ENCODE data around the gene TMEM80. TPM values are rescaled to one million over a fixed set of nuclear protein-coding genes. Genes with fewer than 3 reads are reported as not detected.
"Not testable (repeated sequence)": the region's sequence is repeated elsewhere in the genome, so short reads cannot be mapped to it uniquely, and the experiment has no call there.

The TMEM80 gene
- total RNA-seq, 1 donor from 2014 or later = 11.4 TPM

DNA sequence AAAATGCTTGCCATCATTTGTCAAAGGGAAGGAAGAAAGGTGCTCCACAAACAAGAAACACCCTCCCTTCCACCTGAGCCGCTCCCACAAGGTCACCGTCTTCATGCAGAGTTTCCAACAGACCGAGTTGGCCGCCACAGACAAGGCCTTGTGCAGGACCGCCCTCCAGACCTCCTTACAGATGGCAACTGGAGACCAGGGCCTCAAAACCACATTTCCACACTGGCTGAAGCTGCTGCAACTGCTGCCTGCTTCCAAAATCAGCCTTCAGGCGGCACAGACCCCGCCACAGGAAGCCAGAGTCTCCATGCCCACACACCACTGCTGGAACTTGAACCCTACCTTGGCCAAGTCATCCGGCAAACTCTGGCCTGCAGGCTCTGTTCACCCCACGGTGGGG, 6.9 kb upstream of the TMEM80 start:
- H3K4me3 Mint-ChIP-seq (ENCODE audit: low read depth) = no peak overlapping the region
- peaks cover 30% of the 10 kb centered on the region for H3K4me1 Mint-ChIP-seq (ENCODE audit: low read depth)
- no peak overlapping the region for H3K27ac Mint-ChIP-seq
- peaks cover 67% of the 10 kb centered on the region for H3K36me3 Mint-ChIP-seq (ENCODE audit: low read depth)
- H3K9me3 Mint-ChIP-seq = no peaks in the 10 kb centered on the region
- no peaks in the 10 kb centered on the region for H3K27me3 Mint-ChIP-seq (ENCODE audit: low read depth)
- intact Hi-C loops (cut with micrococcal nuclease) = no loop called here
- no peak for DNase-seq (ENCODE audit: low spot score)

DNA sequence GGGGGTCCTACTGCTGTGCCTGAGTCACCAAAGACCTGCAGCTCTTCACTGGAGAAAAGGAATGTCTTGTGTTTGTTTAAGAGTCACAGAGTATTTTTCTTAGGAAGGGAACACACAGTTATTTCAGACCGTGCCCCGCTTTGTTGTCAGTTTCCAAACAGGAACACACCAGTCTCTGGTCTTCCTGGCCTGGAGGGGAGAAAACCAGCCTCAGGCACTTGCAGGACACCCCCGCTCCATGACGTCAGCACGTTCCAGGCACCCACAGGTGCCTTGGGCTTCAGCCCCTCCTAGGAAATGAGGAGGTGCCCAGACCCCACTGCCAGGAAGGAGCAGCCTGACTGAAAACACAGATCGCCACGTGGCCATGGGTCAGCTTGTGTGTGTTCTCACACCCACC, 6.0 kb upstream of the TMEM80 start:
- no peak for DNase-seq (ENCODE audit: low spot score)
- no peak overlapping the region for H3K4me3 Mint-ChIP-seq (ENCODE audit: low read depth)
- H3K4me1 Mint-ChIP-seq (ENCODE audit: low read depth) = peaks cover 30% of the 10 kb centered on the region
- intact Hi-C loops (cut with micrococcal nuclease) = no loop called here
- H3K9me3 Mint-ChIP-seq = no peaks in the 10 kb centered on the region
- no peak overlapping the region for H3K27ac Mint-ChIP-seq
- no peaks in the 10 kb centered on the region for H3K27me3 Mint-ChIP-seq (ENCODE audit: low read depth)
- peaks cover 58% of the 10 kb centered on the region for H3K36me3 Mint-ChIP-seq (ENCODE audit: low read depth)

DNA sequence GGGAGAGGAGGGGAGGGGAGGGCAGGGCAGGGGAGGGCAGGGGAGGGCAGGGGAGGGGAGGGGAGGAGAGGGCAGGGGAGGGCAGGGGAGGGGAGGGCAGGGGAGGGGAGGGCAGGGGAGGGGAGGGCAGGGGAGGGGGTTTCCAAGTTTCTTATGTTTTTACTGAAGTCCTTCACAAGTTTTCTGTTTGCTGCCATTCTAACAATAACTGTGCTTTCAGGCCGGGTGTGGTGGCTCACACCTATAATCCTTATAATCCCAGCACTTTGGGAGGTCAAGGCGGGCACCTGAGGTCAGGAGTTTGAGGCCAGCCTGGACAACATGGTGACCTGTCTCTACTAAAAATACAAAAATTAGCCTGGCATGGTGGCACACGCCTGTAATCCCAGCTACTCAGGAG, 5.4 kb upstream of the TMEM80 start:
- Mint-ChIP-seq H3K36me3 (ENCODE audit: low read depth) (peaks cover 56% of the 10 kb centered on the region), H3K4me1 (ENCODE audit: low read depth) (peaks cover 30% of the 10 kb centered on the region)
- H3K27me3 Mint-ChIP-seq (ENCODE audit: low read depth); DNase-seq (ENCODE audit: low spot score); intact Hi-C loops (cut with micrococcal nuclease); H3K27ac Mint-ChIP-seq; H3K9me3 Mint-ChIP-seq; H3K4me3 Mint-ChIP-seq (ENCODE audit: low read depth): not testable (repeated sequence)

DNA sequence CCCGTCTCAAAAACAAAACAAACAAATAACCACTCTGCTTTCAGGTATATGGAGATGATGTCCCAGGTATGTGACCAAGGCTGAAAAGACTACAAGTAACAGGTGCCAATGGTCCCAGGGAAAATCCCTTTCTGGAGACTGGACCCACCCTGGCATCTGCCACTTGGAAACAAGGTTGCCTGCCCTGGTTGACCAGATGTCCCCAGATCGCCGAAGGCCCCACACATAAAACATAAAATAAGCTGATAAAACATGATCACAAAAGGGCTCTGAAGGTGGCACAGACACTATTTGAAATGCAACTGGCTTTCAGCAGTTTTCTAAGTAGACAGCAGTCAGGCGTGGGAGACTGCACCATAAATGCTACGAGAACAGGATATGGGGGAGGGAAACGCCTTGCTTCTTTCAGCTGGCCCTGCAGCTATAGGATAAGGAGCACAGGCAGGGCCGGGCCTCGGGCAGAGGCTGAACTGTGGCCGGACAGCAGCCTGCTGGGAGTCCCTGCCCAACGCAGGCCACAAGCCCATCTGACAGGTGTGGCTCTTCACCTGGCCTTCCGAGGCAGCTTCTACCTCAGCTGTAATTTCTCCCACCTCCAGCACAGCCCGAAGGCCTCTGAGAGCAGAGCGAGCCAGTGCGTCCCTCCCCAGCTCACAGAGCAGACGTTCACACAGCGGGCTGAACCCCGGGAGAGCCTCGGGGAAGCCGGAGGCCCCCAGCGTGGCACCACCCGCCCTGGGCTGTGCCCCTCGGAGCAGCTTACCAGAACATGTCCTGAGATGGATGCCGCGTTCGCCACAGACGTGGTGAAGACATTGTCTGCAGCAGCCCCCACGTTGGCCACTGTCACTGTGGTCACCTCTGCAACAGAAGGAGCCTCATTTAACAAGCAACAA, 4.6 kb upstream of the TMEM80 start:
- Mint-ChIP-seq H3K36me3 (ENCODE audit: low read depth) (peaks cover 52% of the 10 kb centered on the region), H3K4me3 (ENCODE audit: low read depth) (no peak overlapping the region)
- intact Hi-C loops (cut with micrococcal nuclease) = no loop called here

GRCh38 chr11:691710-692590, 3.7 kb upstream of the TMEM80 start:
- Mint-ChIP-seq H3K4me1 (ENCODE audit: low read depth) (peaks cover 36% of the 10 kb centered on the region), H3K27ac (peak overlapping the region; percentile 64), H3K9me3 (no peaks in the 10 kb centered on the region), H3K36me3 (ENCODE audit: low read depth) (peaks cover 45% of the 10 kb centered on the region), H3K4me3 (ENCODE audit: low read depth) (peak overlapping the region; percentile 48), H3K27me3 (ENCODE audit: low read depth) (no peaks in the 10 kb centered on the region)
- intact Hi-C loops (cut with micrococcal nuclease) = no loop called here
- DNase-seq (ENCODE audit: low spot score) = no peak

More for the DNA sequence above, 4.6 kb upstream of the TMEM80 start:
- Mint-ChIP-seq H3K4me1 (ENCODE audit: low read depth) (peaks cover 30% of the 10 kb centered on the region), H3K27ac (peak overlapping the region; percentile 64), H3K27me3 (ENCODE audit: low read depth) (no peaks in the 10 kb centered on the region), H3K9me3 (no peaks in the 10 kb centered on the region)
- no peak for DNase-seq (ENCODE audit: low spot score)

DNA sequence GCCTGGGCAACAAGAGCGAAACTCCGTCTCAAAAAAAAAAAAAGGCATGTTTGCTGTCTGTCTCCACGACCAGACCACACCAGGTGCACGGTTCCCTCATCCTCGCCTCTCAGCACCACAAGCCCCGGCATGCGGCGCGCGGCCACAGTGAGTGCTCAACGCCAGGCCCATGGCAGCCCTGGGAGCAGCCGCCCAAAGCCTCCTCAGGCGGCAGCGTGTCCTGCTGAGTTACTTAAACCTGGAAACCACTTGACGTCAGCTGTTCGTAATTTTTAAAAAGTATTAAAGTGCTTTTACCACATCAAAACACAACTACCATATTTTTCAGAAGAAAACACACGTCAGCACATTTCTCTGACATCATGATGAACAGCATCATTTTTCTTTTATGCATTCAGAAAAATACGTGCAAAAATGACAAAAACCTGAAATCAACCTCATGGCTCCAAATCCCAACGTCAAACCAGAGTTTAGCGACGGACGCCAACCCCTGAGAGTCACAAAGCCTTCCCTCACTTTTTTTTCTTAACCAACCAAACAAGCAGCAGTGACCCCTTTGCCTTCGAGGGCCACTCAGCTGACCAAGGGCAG, 2.7 kb upstream of the TMEM80 start:
- Mint-ChIP-seq H3K27me3 (ENCODE audit: low read depth) (no peaks in the 10 kb centered on the region), H3K9me3 (no peaks in the 10 kb centered on the region), H3K27ac (peak overlapping the region; percentile 86), H3K4me3 (ENCODE audit: low read depth) (peak overlapping the region; percentile 86), H3K4me1 (ENCODE audit: low read depth) (peaks cover 46% of the 10 kb centered on the region), H3K36me3 (ENCODE audit: low read depth) (peaks cover 35% of the 10 kb centered on the region)
- peak; percentile 35 for DNase-seq (ENCODE audit: low spot score)
- intact Hi-C loops (cut with micrococcal nuclease) = no loop called here

- H3K27me3 Mint-ChIP-seq (ENCODE audit: low read depth) = no peaks in the 10 kb centered on the region
- intact Hi-C loops (cut with micrococcal nuclease) = no loop called here
- no peak for DNase-seq (ENCODE audit: low spot score)
- peaks cover 30% of the 10 kb centered on the region for H3K36me3 Mint-ChIP-seq (ENCODE audit: low read depth)
- no peaks in the 10 kb centered on the region for H3K9me3 Mint-ChIP-seq
- peak overlapping the region; percentile 86 for H3K27ac Mint-ChIP-seq
- peak overlapping the region; percentile 86 for H3K4me3 Mint-ChIP-seq (ENCODE audit: low read depth)
- peaks cover 49% of the 10 kb centered on the region for H3K4me1 Mint-ChIP-seq (ENCODE audit: low read depth)
These were observed 2.2 kb upstream of the TMEM80 start for GRCh38 chr11:693415-693831.

GRCh38 chr11:693887-694562, 1.6 kb upstream of the TMEM80 start:
- peak overlapping the region; percentile 86 for H3K27ac Mint-ChIP-seq
- H3K4me3 Mint-ChIP-seq (ENCODE audit: low read depth) = peak overlapping the region; percentile 86
- H3K36me3 Mint-ChIP-seq (ENCODE audit: low read depth) = peaks cover 30% of the 10 kb centered on the region
- no peaks in the 10 kb centered on the region for H3K27me3 Mint-ChIP-seq (ENCODE audit: low read depth)
- peaks cover 49% of the 10 kb centered on the region for H3K4me1 Mint-ChIP-seq (ENCODE audit: low read depth)
- no peaks in the 10 kb centered on the region for H3K9me3 Mint-ChIP-seq
- no peak for DNase-seq (ENCODE audit: low spot score)
- intact Hi-C loops (cut with micrococcal nuclease) = no loop called here

- Mint-ChIP-seq H3K9me3 (no peaks in the 10 kb centered on the region), H3K36me3 (ENCODE audit: low read depth) (peaks cover 24% of the 10 kb centered on the region), H3K27ac (peak within 1 kb of the TSS; percentile 89), H3K4me3 (ENCODE audit: low read depth) (peak within 1 kb of the TSS; percentile 86), H3K27me3 (ENCODE audit: low read depth) (no peaks in the 10 kb centered on the region), H3K4me1 (ENCODE audit: low read depth) (peaks cover 49% of the 10 kb centered on the region)
- intact Hi-C loops (cut with micrococcal nuclease) = loop anchor here (1.0 kb wide), 1 partner anchor 83 kb away; the partner anchor contains the start of gene GATD1
- peak; percentile 99 for DNase-seq (ENCODE audit: low spot score)
These were observed 891 bp upstream of the TMEM80 start, which contains the start of gene DEAF1 for GRCh38 chr11:694563-695287. Gene DEAF1 (minus strand): TSS chr11:695222. CDS start chr11:695047, 175 bp downstream.

DNA sequence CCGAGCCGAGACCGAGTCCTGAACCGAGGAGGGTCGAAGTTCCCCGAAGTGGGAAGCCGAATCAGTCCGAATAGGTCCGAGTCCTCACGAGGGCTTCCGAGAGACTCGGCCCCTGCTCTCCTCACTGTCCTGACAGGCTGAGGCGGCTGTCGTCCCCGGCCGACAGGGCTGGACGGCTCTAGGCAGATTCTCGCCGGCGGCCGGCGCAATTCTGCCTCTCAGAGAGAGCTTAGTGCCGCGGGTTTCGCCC, 403 bp upstream of the TMEM80 start:
- Mint-ChIP-seq H3K4me1 (ENCODE audit: low read depth) (peaks cover 49% of the 10 kb centered on the region), H3K9me3 (no peaks in the 10 kb centered on the region), H3K27ac (peak overlapping the region; percentile 89), H3K27me3 (ENCODE audit: low read depth) (no peaks in the 10 kb centered on the region), H3K4me3 (ENCODE audit: low read depth) (peak overlapping the region; percentile 83), H3K36me3 (ENCODE audit: low read depth) (peaks cover 21% of the 10 kb centered on the region)
- no peak for DNase-seq (ENCODE audit: low spot score)
- intact Hi-C loops (cut with micrococcal nuclease) = loop anchor here (1.0 kb wide), 1 partner anchor 82 kb away; the partner anchor contains the start of gene GATD1

GRCh38 chr11:696955-697491, 1.4 kb downstream of the TMEM80 start:
- Mint-ChIP-seq H3K27ac (no peak overlapping the region), H3K9me3 (no peaks in the 10 kb centered on the region), H3K4me3 (ENCODE audit: low read depth) (peak overlapping the region; percentile 83), H3K36me3 (ENCODE audit: low read depth) (peaks cover 14% of the 10 kb centered on the region), H3K4me1 (ENCODE audit: low read depth) (peaks cover 34% of the 10 kb centered on the region), H3K27me3 (ENCODE audit: low read depth) (no peaks in the 10 kb centered on the region)
- no peak for DNase-seq (ENCODE audit: low spot score)
- intact Hi-C loops (cut with micrococcal nuclease) = loop anchor here (1.0 to 2.0 kb wide), 2 partner anchors 26 to 136 kb away; partner anchors contain the start of genes LMNTD2 and RASSF7
